KMS-11 (cell line): ENCODE data around the gene THBS1.

Experiments
- H2AFZ ChIP-seq: fragments of 200-600 bp; sonication (generic); 2 replicates; pipeline ENCODE4 v1.6.1; 2016; ENCODE audit warnings: antibody characterized with exemption, mixed run types, low read depth
- H3K27ac ChIP-seq: fragments of 200-600 bp; sonication (generic); 2 replicates; pipeline ENCODE4 v1.6.1; 2016; ENCODE audit warnings: mild to moderate bottlenecking, mixed run types
- H3K27me3 ChIP-seq: fragments of 200-600 bp; sonication (generic); 2 replicates; pipeline ENCODE4 v1.6.1; 2017; ENCODE audit warnings: mild to moderate bottlenecking, low read depth, mixed run types, moderate library complexity; ENCODE audit not compliant: insufficient read depth
- H3K36me3 ChIP-seq: fragments of 200-600 bp; sonication (generic); 2 replicates; pipeline ENCODE4 v1.6.1; 2017; ENCODE audit warnings: mild to moderate bottlenecking, mixed run types; ENCODE audit not compliant: insufficient read depth
- H3K4me1 ChIP-seq: fragments of 200-600 bp; sonication (generic); 2 replicates; pipeline ENCODE4 v1.6.1; 2016; ENCODE audit warnings: mild to moderate bottlenecking, low read depth, mixed run types; ENCODE audit not compliant: poor library complexity, severe bottlenecking
- H3K4me2 ChIP-seq: fragments of 200-600 bp; sonication (generic); 2 replicates; pipeline ENCODE4 v1.7.0; 2016; ENCODE audit warnings: mild to moderate bottlenecking, mixed run types
- H3K4me3 ChIP-seq: fragments of 200-600 bp; sonication (generic); IDR thresholded peaks from 2 replicates; pipeline ENCODE4 v1.6.1; 2017; ENCODE audit warnings: low read depth, low read length, mixed read lengths; ENCODE audit not compliant: insufficient read depth
- H3K79me2 ChIP-seq: fragments of 200-600 bp; sonication (generic); 2 replicates; pipeline ENCODE4 v1.6.1; 2016; ENCODE audit warnings: low read depth, mixed run types; ENCODE audit not compliant: insufficient read depth
- H3K9ac ChIP-seq: fragments of 200-600 bp; sonication (generic); 2 replicates; pipeline ENCODE4 v1.6.1; 2016; ENCODE audit warnings: mild to moderate bottlenecking, mixed run types
- H4K20me1 ChIP-seq: fragments of 200-600 bp; sonication (generic); 2 replicates; pipeline ENCODE4 v1.6.1; 2016; ENCODE audit warnings: mild to moderate bottlenecking, mixed run types; ENCODE audit not compliant: insufficient read depth
- TF ChIP-seq, protein P1 (sequence below): fragments of 200-600 bp; sonication (generic); conservative IDR thresholded peaks from 2 replicates; pipeline ENCODE4 v1.6.1; 2017; ENCODE audit warnings: low read depth, mild to moderate bottlenecking, antibody characterized with exemption, low read length, moderate library complexity, mixed read lengths

The THBS1 gene

GRCh38 chr15:39582286-39582976 is 1.6 kb downstream of the THBS1 start:
- Histone ChIP-seq H2AFZ (no peak overlapping the region), H3K36me3 (no peaks in the 10 kb centered on the region), H3K4me3 (no peak overlapping the region), H3K4me1 (no peaks in the 10 kb centered on the region), H3K9ac (no peak overlapping the region), H3K27me3 (peaks cover 11% of the 10 kb centered on the region), H4K20me1 (no peaks in the 10 kb centered on the region), H3K27ac (no peak overlapping the region), H3K4me2 (no peak overlapping the region), H3K79me2 (no peaks in the 10 kb centered on the region)
- TF ChIP-seq, protein P1, sequence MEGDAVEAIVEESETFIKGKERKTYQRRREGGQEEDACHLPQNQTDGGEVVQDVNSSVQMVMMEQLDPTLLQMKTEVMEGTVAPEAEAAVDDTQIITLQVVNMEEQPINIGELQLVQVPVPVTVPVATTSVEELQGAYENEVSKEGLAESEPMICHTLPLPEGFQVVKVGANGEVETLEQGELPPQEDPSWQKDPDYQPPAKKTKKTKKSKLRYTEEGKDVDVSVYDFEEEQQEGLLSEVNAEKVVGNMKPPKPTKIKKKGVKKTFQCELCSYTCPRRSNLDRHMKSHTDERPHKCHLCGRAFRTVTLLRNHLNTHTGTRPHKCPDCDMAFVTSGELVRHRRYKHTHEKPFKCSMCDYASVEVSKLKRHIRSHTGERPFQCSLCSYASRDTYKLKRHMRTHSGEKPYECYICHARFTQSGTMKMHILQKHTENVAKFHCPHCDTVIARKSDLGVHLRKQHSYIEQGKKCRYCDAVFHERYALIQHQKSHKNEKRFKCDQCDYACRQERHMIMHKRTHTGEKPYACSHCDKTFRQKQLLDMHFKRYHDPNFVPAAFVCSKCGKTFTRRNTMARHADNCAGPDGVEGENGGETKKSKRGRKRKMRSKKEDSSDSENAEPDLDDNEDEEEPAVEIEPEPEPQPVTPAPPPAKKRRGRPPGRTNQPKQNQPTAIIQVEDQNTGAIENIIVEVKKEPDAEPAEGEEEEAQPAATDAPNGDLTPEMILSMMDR: no peak

DNA sequence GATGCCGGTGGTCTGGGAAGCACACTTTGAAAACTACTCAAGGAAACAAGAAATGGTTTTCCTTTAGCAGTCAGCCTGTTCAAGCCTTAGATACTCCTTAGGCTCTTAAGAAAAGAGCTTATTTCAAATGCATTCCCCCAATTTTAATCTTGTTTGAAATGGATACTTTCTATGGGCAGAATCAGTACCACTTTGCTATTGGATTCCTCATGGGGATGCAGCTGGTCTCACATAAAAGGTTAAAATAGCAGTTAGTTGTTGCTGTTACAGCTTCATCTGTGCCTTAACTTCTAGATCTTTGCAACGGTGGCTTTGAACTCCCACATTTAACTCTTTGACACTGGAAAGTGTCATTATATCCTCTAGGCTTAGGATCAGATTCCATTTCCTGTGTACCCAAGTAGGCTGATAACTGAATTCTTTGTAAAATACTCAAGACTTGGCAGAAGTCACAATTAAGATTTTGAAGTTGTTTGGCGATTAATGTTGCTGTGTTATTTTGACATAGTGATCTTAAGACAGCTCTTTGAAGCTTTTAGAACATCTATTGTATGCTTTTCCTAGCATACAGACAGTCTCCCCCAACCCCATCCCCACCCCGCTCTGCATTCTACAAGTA is 2.2 kb downstream of the THBS1 start:
- no peaks in the 10 kb centered on the region for H3K4me1 ChIP-seq
- H3K36me3 ChIP-seq: no peaks in the 10 kb centered on the region
- TF ChIP-seq, protein P1: no peak
- H3K4me3 ChIP-seq: no peak overlapping the region
- H3K4me2 ChIP-seq: no peak overlapping the region
- H3K9ac ChIP-seq: no peak overlapping the region
- H3K79me2 ChIP-seq: no peaks in the 10 kb centered on the region
- no peaks in the 10 kb centered on the region for H4K20me1 ChIP-seq
- peaks cover 11% of the 10 kb centered on the region for H3K27me3 ChIP-seq
- H3K27ac ChIP-seq: no peak overlapping the region
- H2AFZ ChIP-seq: no peak overlapping the region

DNA sequence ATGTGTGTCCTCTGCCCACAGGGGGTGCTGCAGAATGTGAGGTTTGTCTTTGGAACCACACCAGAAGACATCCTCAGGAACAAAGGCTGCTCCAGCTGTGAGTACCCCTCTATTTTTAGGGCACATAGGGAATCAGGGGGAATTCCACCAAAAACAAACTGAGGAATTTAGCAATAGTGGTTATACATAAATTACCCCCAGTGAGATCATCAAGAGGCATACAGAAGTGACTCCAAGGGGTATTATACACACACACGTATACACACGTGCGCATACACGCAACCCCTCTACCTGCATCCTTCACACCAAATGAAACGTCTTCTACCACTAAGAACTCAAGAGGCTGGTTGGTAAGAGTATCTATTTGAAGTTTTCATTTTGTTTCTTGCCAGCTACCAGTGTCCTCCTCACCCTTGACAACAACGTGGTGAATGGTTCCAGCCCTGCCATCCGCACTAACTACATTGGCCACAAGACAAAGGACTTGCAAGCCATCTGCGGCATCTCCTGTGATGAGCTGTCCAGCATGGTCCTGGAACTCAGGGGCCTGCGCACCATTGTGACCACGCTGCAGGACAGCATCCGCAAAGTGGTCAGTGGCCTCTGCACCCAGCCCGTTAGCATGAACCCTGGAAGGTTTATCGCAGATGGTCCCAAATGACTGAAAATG is 2.9 kb downstream of the THBS1 start:
- TF ChIP-seq, protein P1: peak; percentile 32; the same call in 1 of the 2 replicates
- H3K36me3 ChIP-seq: no peaks in the 10 kb centered on the region
- no peaks in the 10 kb centered on the region for H4K20me1 ChIP-seq
- no peak overlapping the region for H3K4me3 ChIP-seq
- H3K9ac ChIP-seq: no peak overlapping the region
- H3K4me2 ChIP-seq: no peak overlapping the region
- H3K27ac ChIP-seq: no peak overlapping the region
- H3K27me3 ChIP-seq: peaks cover 11% of the 10 kb centered on the region
- H3K4me1 ChIP-seq: no peaks in the 10 kb centered on the region
- H3K79me2 ChIP-seq: no peaks in the 10 kb centered on the region
- H2AFZ ChIP-seq: no peak overlapping the region

GRCh38 chr15:39584266-39584659 is 3.4 kb downstream of the THBS1 start:
- TF ChIP-seq, protein P1: no peak
- H3K4me3 ChIP-seq: no peak overlapping the region

More at GRCh38 chr15:39584266-39584659, 3.4 kb downstream of the THBS1 start:
- H3K4me2 ChIP-seq: no peak overlapping the region
- H3K27ac ChIP-seq: no peak overlapping the region
- no peaks in the 10 kb centered on the region for H3K4me1 ChIP-seq
- H3K27me3 ChIP-seq: peaks cover 11% of the 10 kb centered on the region
- no peak overlapping the region for H2AFZ ChIP-seq
- no peaks in the 10 kb centered on the region for H3K36me3 ChIP-seq
- H3K9ac ChIP-seq: no peak overlapping the region
- no peaks in the 10 kb centered on the region for H4K20me1 ChIP-seq
- H3K79me2 ChIP-seq: no peaks in the 10 kb centered on the region
